ENCODE measurements around the gene MTHFD1L. TPM values are rescaled to one million over a fixed set of nuclear protein-coding genes. Genes with fewer than 3 reads are reported as not detected.

The MTHFD1L gene
- total and polyA plus RNA-seq, 2 donors (not counting 3 experiments of a cell fraction or from before 2014, with no cell fraction given), result 40.2 to 120 TPM

- no peaks in the 10 kb centered on the region for H3K9me3 ChIP-seq (replicated peaks; ENCODE audit: control insufficient read depth, insufficient read depth, low read length)
- BruUV-seq (replicated peaks), result no TSS peak
- H3K79me2 ChIP-seq (ENCODE audit: control insufficient read depth, insufficient read depth, low read length), result peaks cover 68% of the 10 kb centered on the region
- FAIRE-seq (no peak), DNase-seq (ENCODE audit: low read depth, low spot score) (no peak)
- TF ChIP-seq POLR2AphosphoS5 (IDR thresholded peaks at IDR 0.05; ENCODE audit: insufficient read depth, low read depth, low read length) (no peak), MYC (IDR thresholded peaks at IDR 0.05; ENCODE audit: low read depth, low read length) (no peak), GATA2 (IDR thresholded peaks at IDR 0.05; ENCODE audit: insufficient read depth, insufficient read length, low read depth, low read length) (no peak), POLR2A (IDR thresholded peaks at IDR 0.05; ENCODE audit: low read depth, low read length) (no peak), MAX (IDR thresholded peaks at IDR 0.05; ENCODE audit: insufficient read depth, insufficient read length) (no peak), EZH2 (IDR thresholded peaks at IDR 0.05; ENCODE audit: borderline replicate concordance, low read depth, low read length, severe bottlenecking) (no peak), FOS (IDR thresholded peaks at IDR 0.05; ENCODE audit: borderline replicate concordance, insufficient read depth, low read length) (no peak), JUN (IDR thresholded peaks at IDR 0.05; ENCODE audit: borderline replicate concordance, insufficient read depth, insufficient read length, low read depth) (no peak)
- TF ChIP-seq, protein P1, sequence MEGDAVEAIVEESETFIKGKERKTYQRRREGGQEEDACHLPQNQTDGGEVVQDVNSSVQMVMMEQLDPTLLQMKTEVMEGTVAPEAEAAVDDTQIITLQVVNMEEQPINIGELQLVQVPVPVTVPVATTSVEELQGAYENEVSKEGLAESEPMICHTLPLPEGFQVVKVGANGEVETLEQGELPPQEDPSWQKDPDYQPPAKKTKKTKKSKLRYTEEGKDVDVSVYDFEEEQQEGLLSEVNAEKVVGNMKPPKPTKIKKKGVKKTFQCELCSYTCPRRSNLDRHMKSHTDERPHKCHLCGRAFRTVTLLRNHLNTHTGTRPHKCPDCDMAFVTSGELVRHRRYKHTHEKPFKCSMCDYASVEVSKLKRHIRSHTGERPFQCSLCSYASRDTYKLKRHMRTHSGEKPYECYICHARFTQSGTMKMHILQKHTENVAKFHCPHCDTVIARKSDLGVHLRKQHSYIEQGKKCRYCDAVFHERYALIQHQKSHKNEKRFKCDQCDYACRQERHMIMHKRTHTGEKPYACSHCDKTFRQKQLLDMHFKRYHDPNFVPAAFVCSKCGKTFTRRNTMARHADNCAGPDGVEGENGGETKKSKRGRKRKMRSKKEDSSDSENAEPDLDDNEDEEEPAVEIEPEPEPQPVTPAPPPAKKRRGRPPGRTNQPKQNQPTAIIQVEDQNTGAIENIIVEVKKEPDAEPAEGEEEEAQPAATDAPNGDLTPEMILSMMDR (IDR thresholded peaks at IDR 0.05; ENCODE audit: extremely low read depth in 1 of 2, insufficient read depth in 1 of 2, low read depth in 1 of 2, low read length in 2 of 2), result no peak
- H2AFZ ChIP-seq (ENCODE audit: low read depth, low read length), result no peak overlapping the region
- intact Hi-C loops (cut with micrococcal nuclease) (loop anchor here (5.0 kb wide), 3 partner anchors 63 to 463 kb away; no protein-coding TSS in a partner anchor), dilution Hi-C loops (cut with MboI; ENCODE audit: extremely low pct_ligation_motif_present, low sequenced_read_pairs) (no loop called here)
- CTCF ChIA-PET, result interaction anchor here (2.3 kb wide), 1 partner anchor 12 kb away, joined by 10 read pairs; no protein-coding TSS in a partner anchor
- peaks cover 36% of the 10 kb centered on the region for H3K4me1 ChIP-seq (ENCODE audit: control insufficient read depth, extremely low read depth, insufficient read depth, low read length)
- H3K9me1 ChIP-seq (replicated peaks; ENCODE audit: control insufficient read depth, extremely low read depth, insufficient read depth, low read length), result no peaks in the 10 kb centered on the region
- no peak overlapping the region for H3K4me3 ChIP-seq (replicated peaks in 1 of 3; ENCODE audit: insufficient read depth in 1 of 3, low read depth in 1 of 3, low read length in 3 of 3)
- POLR2A ChIA-PET, result no interaction called here
- H3K9ac ChIP-seq (replicated peaks; ENCODE audit: extremely low read depth, insufficient read depth, low read length), result no peak overlapping the region
- H3K27me3 ChIP-seq (ENCODE audit: control insufficient read depth in 2 of 2, insufficient read depth in 2 of 2, low read length in 2 of 2), result no peaks in the 10 kb centered on the region
- no peaks in the 10 kb centered on the region for H4K20me1 ChIP-seq (replicated peaks; ENCODE audit: control insufficient read depth, extremely low read depth, insufficient read depth, low read length)
- H3K36me3 ChIP-seq (ENCODE audit: control insufficient read depth in 2 of 2, extremely low read depth in 1 of 2, insufficient read depth in 2 of 2, low read length in 2 of 2), result peaks cover 0 to 12% of the 10 kb centered on the region in 2 experiments
- no peak overlapping the region for H3K4me2 ChIP-seq (ENCODE audit: insufficient read depth, low read length)
- no peak overlapping the region for H3K27ac ChIP-seq (ENCODE audit: insufficient read depth, low read depth, low read length)
These were observed 14.8 kb downstream of the MTHFD1L start for GRCh38 chr6:150880336-150880735.
